Ramos (cell line): Measurements from ENCODE around the gene LRRC28.

Source experiments
- in situ Hi-C: fragments of 300-500 bp; cut with MboI; formaldehyde crosslinking; loops from one replicate; pipeline ENCODE4 v1.14.3; 2022; ENCODE audit warnings: low sequenced_read_pairs; ENCODE audit not compliant: unreplicated experiment

The LRRC28 gene

DNA sequence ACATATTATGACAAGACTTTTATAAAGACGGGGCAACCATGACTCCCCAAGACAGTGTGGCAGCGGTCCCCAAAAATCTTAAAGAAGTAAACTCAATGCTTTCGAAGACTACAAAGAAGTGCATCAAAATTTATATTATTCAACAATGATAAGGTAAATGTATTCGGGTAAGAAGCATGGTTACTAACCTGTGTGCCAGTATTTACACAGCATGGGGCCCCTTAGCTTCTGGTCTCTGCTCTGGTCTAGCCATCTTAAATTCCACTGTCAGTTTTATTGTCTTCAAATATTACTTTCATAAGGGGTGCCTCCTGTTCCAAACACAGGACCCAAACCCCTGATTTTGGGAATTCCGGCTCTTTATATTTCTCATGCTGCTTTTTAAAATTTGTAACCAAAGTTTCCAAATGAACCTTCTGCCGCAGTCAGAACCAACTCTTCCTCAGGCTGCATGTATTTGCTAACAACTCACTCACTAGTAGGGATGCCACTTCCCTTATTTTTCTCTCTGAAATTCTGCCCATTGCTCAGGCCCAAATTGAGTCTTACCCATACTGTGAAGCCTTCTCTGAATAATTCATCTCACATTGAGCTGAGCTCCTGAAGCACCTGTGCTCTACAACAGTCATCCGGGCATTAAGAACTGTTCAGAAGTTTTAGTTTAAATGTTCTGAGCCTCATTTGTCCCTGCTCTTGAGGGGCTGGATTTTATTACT is 3.1 kb upstream of the LRRC28 start:
- in situ Hi-C loops = no loop called here

DNA sequence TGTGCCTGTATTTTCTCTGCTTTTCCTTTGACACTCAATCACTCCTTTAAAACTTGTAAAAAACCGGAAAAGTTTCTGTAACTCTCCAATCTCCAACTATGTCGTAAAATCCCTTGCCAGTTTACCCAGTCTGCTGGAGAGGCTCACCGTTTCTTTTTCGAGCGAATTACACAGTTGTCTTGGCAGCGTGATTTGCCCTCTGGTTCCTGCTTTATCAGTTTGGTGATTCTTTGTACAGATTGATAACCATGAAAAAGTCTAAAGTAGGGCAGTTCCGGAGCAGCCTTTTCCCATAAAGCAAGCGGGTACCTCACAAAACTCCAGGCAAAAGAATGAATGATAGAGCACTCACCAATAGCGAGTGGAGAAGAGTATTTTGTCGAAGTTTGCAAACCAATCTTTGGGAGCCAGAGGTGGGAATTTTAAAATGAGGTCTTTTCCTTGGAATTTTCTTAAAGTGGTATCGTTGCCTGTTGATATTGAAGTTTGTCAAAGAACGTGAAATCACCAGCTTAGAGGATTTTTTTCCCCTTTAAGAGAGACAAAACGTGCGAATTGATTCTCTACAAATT is 1.9 kb upstream of the LRRC28 start, which contains the start of gene TTC23:
Gene TTC23 (minus strand): TSS at position 312 of the 572 bp plus-strand sequence. CDS start 20,869 bp downstream, outside the sequence.
- in situ Hi-C loops = no loop called here

DNA sequence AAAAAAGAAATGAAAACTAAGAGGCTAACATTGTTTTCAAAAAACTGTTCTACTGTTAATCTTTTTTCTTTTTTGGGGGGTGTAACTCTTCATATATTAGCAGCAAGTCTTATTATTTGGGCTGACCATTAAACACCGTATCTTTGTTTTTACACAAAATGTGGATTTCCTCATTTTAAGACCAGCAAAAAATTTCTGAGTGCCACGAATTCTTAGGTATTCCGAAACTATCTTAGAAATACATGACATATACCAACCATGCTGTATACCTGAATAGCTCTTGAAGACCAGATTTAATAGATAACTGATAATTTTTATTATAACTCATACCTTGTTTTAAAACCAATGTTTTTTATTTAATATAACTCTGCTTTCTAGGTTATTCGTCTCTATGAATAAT is 1.3 kb upstream of the LRRC28 start:
- in situ Hi-C loops = no loop called here

DNA sequence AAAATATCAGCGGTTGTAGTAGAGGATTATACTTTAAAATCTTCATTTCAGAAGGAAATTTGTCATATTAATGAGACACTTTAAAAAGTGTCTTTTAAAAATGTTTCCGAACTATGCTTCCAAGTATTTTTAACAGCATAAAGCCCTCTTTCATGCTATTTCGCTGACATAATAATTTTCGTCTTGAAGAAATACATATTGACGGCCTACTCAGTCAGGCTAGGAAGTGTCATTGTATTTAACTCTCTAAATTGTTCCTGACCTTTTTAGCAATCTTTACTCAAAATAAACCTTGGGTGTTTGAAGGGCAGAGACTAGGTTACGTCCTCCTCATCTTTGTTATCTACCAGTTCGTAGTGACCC is 806 bp upstream of the LRRC28 start:
- in situ Hi-C loops = no loop called here

DNA sequence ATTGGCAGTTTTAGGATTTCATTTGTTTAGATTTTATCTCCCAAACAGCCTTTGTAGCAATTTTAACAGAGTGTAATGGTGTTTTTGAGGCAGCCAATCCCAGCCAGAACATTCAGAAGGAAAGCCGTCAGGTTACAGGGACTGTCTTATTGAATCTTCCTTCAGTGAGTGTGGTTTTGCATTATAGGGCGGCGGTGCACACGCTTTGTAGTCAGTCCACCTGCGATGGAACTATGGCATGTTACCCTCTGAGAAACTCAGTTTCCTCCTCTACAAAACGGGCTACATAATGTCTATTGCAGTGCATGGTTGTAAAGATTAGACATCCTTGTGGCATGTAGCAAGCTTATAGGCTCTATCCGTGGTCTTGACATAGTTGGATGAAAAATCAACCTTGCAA is 1.0 kb downstream of the LRRC28 start:
- in situ Hi-C loops = no loop called here

DNA sequence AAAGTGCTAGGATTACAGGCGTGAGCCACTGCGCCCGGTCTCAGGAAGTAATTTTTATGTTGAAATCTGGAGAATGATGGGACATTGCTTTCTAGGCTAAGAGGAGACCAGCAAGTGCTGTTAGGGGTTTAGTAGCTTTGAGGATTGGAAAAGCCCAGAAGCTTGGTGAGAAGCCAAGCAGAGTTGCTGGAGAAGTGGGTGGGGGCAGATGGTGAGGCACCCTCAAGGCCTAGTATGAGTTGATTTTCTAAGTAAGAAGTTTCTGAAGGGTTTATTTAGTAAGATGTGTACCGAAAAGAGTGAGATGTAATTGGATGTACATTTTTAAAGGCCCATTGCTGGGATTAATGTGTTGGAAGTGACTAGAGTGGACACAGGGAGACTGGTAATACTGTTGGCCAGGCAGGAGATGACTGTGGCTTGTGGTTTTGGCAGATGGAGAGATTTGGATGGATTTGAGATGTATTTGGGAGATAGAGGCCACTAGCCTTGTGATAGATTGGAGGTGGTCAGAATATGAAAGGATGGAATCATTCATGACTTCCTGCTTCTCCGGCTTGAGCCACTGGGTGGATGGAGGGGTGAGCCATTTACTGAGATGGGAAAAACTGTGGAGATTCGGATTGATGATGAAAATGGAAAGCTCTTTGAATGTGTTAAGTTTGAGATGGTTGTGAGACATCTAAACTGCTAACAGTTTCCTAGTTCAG is 2.3 kb downstream of the LRRC28 start:
- in situ Hi-C loops = no loop called here

DNA sequence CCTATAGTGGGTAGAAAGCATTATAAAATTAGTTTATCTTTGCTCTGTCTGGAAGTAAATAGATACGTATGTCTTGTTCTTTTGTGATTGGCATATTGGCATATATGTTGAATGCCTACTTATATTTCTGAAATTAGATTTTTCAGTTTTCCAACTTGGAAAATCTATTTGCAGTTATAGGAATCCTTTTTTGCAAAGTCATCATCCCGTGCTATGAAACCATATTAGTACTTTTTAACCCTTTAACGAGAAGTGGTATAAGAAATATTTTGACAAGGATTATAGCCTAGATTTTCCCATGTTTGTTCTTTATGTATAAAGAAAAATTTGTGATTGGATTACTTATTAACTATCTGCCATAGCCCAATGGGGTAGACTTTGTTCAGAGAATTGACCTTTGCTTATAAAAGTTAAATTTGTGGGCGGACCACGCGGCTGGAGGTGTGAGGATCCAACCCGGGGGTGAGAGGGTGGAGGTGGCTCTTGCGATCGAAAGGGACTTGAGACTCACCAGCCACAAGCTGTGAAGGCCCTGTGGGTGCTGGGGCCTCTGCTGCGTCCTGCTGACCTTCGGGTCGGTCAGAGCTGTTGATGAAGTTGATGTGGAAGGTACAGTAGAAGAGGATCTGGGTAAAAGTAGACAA is 5.9 kb downstream of the LRRC28 start:
- in situ Hi-C loops = no loop called here

DNA sequence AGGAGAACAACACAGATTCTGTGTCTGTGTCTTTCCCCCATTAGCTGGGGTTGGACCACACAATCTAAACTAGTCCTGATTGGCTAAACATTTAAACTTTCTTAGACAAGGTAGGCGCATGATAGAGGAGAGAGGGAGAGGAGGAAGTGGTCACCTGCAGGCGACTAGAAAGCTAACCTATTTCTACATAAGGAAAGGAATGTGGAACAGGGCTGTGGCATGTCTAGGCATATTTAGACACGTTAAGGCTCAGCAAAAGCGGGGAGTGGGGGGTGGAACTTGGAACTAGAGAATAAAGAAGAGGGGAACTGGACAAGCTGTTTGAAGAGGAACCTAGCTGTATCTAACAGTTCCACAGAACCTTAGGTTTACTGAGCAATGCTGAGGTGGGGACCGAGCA is 12.8 kb downstream of the LRRC28 start:
- in situ Hi-C loops = no loop called here

DNA sequence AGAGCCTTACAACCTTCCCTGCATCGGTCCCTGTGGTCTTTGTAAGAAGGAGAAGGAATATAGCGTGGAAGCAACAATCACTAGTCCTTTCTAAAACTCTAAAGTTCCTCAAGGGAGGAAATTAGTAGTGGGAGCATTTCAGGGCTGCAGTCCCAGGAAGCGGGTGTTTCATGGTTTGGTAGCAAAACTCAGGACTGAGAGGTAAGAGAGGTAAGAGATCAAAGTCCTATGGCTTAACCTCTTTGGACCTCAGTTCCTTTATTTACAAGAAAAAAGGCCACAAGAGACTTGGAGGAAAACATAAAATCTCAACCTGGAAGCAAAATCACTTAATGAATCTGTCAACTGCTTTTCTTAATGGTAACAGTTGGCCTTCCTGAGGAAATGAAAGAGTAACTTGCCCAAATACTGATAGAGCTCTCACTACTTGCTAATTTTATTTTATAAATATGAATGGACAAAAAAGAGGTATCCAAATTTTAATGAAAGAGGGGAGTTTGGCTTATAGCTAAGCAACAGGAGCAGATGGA is 14.3 kb downstream of the LRRC28 start:
- in situ Hi-C loops = no loop called here

DNA sequence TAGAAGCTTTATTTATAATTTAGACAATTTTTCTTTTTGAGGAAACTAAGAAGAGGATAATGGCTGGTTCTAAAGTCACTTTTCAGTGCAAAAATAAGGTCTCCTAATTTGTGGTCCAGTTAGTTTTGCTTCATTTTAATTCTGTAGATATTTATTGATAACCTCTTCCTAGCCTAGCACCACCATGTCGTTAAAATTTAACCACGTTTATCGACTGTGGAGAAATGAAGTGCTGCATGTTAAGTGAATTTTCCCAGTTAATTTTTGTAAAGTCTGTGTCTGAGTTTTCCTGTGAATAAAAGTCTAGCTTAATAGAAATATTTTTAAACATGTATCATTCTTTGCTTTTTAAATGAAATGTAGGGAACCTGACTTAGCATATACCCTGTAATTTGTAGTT is 16.7 kb downstream of the LRRC28 start:
- in situ Hi-C loops = no loop called here

DNA sequence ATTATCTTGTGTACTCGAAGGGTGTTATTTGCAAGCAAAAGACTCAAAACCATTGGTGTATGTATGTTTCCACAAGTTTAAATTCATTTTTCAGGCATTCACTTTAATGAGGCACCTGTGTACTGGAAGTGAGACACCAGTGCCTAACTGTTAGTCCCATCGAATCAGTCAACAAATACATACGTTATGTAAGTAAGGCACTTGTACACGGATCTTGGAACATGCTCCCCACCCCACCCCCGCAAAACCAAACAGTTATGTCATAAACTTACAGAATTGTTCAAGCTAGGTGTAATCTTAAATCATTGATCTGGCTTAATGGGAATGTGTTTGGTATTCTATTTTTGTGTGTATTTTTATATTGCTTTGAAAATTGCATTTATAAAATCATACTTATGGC is 17.1 kb downstream of the LRRC28 start:
- in situ Hi-C loops = no loop called here

DNA sequence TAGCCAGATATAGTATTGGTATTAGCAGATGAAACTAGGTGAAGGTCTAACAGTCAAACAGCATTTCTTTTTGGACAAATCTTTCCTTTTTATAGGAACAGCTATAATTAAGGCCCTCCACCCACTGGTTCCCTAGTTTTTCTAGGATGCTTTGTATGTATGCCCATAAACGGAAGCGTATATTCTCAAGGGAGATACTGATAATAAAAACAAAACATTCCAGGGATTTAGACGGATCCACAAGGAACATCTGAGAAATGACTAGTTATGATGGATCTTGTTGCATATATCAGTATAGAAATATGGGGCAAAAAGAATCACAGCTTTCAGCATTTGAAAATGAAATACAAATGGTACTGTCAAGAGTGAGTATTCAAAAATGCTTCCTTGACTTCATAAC is 22.5 kb downstream of the LRRC28 start:
- in situ Hi-C loops = loop anchor here (10.0 kb wide), 1 partner anchor 431 kb away; no protein-coding TSS in a partner anchor

DNA sequence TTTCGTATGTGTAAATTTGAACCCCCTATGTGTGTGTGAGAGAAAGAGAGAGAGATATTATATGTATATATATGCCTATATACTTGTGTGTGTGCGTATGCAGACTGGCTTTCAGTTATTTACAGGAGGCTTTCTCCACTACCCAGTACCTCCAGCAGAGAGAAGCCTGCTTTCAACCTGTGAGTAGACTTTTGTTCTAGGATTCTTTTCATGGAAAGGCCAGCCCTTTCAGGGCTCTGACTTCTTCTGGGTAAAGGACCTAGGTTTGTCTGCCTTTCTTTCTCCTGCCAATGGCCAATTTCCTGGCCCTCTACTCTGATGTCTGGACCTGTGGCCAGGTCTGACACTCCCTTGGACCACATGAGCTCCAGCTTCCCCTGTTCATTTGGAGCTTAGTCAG is 23.8 kb downstream of the LRRC28 start:
- in situ Hi-C loops = loop anchor here (10.0 kb wide), 1 partner anchor 430 kb away; no protein-coding TSS in a partner anchor

DNA sequence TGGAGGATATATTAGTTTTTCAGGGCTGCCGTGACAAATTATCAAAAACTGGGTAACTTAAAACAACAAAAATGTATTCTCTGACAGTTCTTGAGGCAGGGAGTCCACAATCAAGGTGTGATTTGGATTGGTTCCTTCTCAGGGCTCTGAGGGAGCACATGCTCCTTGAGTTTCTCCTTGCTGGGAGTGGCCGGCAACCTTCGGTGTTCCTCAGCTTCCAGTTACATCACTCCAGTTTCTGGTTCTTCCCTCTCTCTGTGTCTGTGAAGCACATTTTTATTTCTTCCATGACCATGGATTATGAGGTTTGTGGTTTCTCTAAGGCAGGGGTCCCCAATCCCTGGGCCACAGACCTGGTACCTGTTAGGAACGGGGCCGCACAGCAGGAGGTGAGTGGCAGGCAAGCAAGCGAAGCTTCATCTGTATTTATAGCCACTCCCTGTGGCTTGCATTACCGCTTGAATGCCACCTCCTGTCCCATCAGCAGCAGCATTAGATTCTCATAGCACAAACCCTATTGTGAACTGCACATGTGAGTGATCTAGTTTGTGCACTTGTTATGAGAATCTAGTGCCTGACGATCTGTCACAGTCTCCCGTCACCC is 24.3 kb downstream of the LRRC28 start:
- in situ Hi-C loops = loop anchor here (10.0 kb wide), 1 partner anchor 429 kb away; no protein-coding TSS in a partner anchor

DNA sequence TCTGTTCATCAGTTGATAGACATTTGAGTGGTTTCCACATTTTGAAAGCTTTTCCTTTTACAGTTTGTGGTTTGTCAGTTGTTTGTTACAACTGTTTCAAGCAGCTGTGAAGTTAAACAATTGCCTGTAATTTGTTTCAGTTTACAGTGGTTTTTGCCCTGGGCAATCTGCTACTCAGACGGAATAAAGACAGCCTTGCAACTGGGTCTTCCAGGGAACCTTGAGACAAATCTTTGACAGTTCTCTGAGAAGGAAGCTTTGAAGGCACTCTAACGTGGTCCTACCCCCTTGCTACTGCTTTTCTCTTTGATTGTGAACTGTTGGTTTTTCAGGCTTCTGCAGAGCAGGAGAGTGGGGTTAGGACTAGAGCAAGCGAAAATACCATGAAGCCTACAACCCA is 28.0 kb downstream of the LRRC28 start:
- in situ Hi-C loops = loop anchor here (10.0 kb wide), 1 partner anchor 426 kb away; no protein-coding TSS in a partner anchor

DNA sequence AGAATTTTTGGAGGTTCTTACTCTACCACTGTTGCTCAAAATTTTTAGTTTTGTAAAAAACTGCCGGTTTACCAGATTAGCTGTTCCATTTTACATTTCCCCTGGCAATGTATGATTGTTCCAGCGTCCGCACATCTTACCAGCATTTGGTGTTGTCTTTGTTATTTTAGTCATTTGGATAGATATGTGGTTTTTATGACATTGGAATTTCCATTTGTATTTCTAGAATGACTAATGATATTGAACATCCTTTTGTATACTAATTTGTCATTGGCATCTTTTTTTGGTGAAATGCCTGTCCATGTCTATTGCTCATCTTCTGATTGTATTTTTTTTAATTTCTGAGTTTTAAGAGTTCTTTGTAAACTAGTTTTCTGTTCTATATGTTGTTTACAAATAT is 28.5 kb downstream of the LRRC28 start:
- in situ Hi-C loops = loop anchor here (10.0 kb wide), 1 partner anchor 425 kb away; no protein-coding TSS in a partner anchor

DNA sequence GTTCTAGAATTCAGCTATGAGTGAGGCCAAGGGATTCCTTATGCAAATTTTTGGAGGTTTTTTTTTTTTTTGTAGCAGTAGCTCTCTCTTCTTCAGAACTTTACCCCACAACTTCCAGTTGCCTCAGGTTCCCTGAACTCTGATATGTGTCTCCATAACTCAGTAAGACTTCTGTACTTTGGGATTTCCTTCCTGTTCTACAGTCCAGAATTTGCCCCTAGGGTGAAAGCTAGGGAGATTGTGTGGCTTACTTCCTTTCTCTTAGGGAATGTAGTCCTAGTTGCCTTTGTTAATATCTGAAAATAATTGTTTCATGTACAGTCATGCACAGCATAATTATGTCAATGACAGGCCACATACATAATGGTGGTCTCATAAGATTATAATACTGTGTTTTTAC is 30.8 kb downstream of the LRRC28 start:
- in situ Hi-C loops = no loop called here

DNA sequence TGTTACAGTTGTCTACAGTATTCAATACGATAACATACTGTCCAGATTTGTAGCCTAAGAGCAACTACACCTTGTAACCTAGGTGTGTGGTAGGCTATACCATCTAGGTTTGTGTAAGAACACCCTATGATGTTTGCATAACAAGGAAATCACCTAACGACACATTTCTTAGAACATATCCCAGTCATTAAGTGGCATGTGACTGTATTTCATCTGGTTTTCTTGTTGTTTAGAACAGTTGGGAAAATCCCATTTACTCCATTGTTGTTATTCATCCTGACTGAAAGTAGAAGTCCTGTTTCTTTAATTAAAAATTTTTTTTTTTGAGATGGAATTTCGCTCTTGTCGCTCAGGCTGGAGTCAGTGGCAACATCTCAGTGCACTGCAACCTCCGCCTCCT is 31.3 kb downstream of the LRRC28 start:
- in situ Hi-C loops = no loop called here

DNA sequence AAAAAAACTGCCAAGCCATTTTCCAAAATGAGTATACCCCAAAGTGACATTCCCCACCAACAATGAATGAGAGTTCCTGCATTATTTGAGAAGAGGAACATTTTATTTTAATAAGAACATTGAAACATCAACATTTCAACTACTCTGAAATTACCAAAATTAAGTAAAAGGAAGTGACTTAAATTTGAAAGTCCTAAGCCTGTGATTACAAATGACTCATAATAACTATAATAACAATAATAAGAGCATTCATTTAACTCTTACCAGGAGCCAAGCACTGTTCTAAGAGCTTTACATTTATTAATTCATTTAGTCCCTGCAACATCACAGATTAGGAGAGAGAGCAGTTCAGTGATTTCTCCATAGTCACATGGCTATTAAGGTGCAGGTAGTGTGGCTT is 32.4 kb downstream of the LRRC28 start:
- in situ Hi-C loops = no loop called here

DNA sequence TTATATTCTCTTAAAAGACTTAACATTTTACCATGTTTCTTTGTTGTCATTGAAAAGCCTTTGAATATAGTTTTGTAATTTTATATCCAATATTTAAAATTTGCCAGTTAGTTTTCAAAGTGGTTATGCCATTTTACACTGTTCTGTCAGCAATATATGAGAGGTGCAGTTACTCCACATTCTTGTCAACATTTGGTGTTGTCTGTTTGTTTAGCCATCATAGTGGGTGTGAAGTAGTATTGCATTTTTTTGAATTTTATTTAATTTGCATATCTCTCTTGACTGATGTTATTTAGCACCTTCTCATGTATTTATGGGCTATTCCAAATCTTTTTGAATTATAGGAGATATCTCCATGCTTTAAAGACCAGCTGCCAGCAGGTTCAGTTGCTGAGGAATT is 40.4 kb downstream of the LRRC28 start:
- in situ Hi-C loops = no loop called here
